AG20443 (cell line): ENCODE results near the gene POU2F1.

Experiments used
- DNase-seq: peaks from one replicate; pipeline ENCODE4 v3.0.0; 2012; ENCODE audit warnings: low spot score, mixed read lengths

The POU2F1 gene

GRCh38 chr1:167467126-167467710 is 246.5 kb downstream of the POU2F1 start:
- DNase-seq = no peak

- DNase-seq = no peak
Measured at GRCh38 chr1:167467752-167468151, 247.1 kb downstream of the POU2F1 start.

GRCh38 chr1:167469280-167469965 is 248.7 kb downstream of the POU2F1 start:
- DNase-seq = no peak

- no peak for DNase-seq
Measured at GRCh38 chr1:167471568-167471967, 250.9 kb downstream of the POU2F1 start.

GRCh38 chr1:167472752-167473521 is 252.3 kb downstream of the POU2F1 start:
- DNase-seq = no peak

GRCh38 chr1:167473761-167474160 is 253.1 kb downstream of the POU2F1 start:
- no peak for DNase-seq

- DNase-seq = no peak
Measured at GRCh38 chr1:167474191-167474641, 253.5 kb downstream of the POU2F1 start.

GRCh38 chr1:167476061-167476460 is 255.4 kb downstream of the POU2F1 start:
- no peak for DNase-seq
